ENCODE results near the gene PTPRN2. TPM values are rescaled to one million over a fixed set of nuclear protein-coding genes. Genes with fewer than 3 reads are reported as not detected.

PTPRN2 gene
- polyA plus RNA-seq, 3 donors from 2014 or later: 1.9 to 3.7 (median 2.2) TPM

- Mint-ChIP-seq H3K36me3 (no peaks in the 10 kb centered on the region), H3K9me3 (peaks cover 0 to 3% (median 0%) of the 10 kb centered on the region in 6 donors), H3K4me3 (no peak overlapping the region), H3K4me1 (peaks cover 0 to 2% of the 10 kb centered on the region in 2 donors), H3K27me3 (ENCODE audit: low read depth in 3 of 3) (peaks cover 0 to 6% (median 3%) of the 10 kb centered on the region in 3 donors), H3K27ac (no peak overlapping the region)
- no peak for DNase-seq
These were observed 796.4 kb downstream of the PTPRN2 start for GRCh38 chr7:157791261-157791660.

- Mint-ChIP-seq H3K27me3 (ENCODE audit: low read depth in 3 of 3) (peaks cover 0 to 3% (median 3%) of the 10 kb centered on the region in 3 donors), H3K27ac (peak overlapping the region in 3 of 6 donors; percentile 8 to 30 (median 12)), H3K4me3 (no peak overlapping the region), H3K36me3 (no peaks in the 10 kb centered on the region), H3K9me3 (peaks cover 0 to 3% (median 0%) of the 10 kb centered on the region in 6 donors), H3K4me1 (peaks cover 0 to 2% of the 10 kb centered on the region in 2 donors)
- no peak for DNase-seq
These were observed 797.7 kb downstream of the PTPRN2 start for GRCh38 chr7:157789942-157790341.

- Mint-ChIP-seq H3K9me3 (peaks cover 0 to 3% (median 0%) of the 10 kb centered on the region in 6 donors), H3K27ac (no peak overlapping the region), H3K4me3 (no peak overlapping the region), H3K36me3 (no peaks in the 10 kb centered on the region), H3K27me3 (ENCODE audit: low read depth in 3 of 3) (peaks cover 0 to 3% (median 3%) of the 10 kb centered on the region in 3 donors), H3K4me1 (peaks cover 0 to under 1% of the 10 kb centered on the region in 2 donors)
- no peak for DNase-seq
These were observed 798.5 kb downstream of the PTPRN2 start for GRCh38 chr7:157789094-157789493.

DNA sequence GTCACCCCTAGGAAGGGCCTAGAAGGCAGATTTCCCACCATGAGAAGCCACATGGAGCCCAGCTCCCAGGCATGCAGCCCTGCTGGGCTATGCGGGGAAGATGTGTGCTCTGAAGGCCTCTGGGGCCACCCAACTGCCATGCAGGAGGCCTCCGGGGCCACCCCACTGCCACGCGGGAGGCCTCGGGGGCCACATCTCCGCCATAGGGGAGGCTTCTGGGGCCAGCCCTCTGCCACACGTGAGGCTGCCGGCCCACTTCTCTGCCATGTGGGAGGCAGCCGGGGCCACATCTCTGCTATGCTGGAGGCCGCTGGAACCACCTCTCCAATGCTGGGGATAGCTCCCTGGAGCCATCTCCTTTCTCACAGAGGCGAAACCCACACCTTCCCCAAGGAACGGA is 799.0 kb downstream of the PTPRN2 start:
- no peak overlapping the region for H3K4me3 Mint-ChIP-seq
- H3K9me3 Mint-ChIP-seq: peaks cover 0 to 3% (median 0%) of the 10 kb centered on the region in 6 donors
- no peak for DNase-seq
- no peaks in the 10 kb centered on the region for H3K36me3 Mint-ChIP-seq
- H3K4me1 Mint-ChIP-seq: no peaks in the 10 kb centered on the region
- H3K27ac Mint-ChIP-seq: peak overlapping the region in 2 of 6 donors; percentile 22 to 62
- H3K27me3 Mint-ChIP-seq (ENCODE audit: low read depth in 3 of 3): peaks cover 0 to 3% (median 3%) of the 10 kb centered on the region in 3 donors

- no peak overlapping the region for H3K4me3 Mint-ChIP-seq
These were observed 800.3 kb downstream of the PTPRN2 start for GRCh38 chr7:157787275-157787701.

DNA sequence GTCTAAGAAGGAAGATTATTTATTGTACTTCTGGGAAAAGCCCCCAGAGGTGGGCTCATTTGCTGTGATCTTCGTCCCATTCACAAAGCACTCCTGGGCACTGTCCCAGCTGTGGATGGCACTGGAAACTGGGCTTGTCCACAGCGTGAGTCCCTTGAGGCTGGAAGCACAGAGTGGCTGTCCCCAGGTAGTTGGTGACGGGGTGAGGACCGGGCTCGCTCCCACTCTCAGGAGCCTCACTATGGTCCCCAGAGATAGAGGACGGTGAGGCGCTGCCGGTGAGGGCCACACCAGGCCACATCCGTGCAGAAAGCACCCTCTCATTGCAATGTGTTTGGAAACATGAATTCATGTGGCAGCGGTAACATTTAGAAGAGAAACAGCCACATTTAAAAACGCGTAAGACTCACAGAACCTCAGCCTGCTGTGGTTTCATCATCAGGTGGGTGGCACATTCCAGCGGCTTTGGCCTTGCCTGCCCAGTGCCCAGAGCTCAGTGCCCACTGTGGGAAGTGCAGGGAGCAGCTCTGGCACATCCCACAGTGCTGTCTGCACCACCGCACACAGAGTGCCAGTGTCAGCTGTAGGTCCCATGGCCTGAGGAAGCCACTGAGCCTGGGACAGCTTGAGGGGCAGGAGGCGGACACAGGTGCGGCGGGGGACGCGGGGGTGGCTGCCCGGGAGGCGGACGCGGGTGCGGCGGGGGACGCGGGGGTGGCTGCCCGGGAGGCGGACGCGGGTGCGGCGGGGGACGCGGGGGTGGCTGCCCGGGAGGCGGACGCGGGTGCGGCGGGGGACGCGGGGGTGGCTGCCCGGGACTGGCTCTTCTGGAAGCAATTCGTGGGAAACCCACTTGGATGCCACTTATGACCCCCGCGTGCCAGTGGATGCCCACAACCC is 801.0 kb downstream of the PTPRN2 start:
- DNase-seq: no peak
- Mint-ChIP-seq H3K27ac (no peak overlapping the region), H3K27me3 (ENCODE audit: low read depth in 3 of 3) (peaks cover 0 to 8% (median 3%) of the 10 kb centered on the region in 3 donors), H3K4me3 (no peak overlapping the region), H3K36me3 (no peaks in the 10 kb centered on the region), H3K4me1 (no peaks in the 10 kb centered on the region), H3K9me3 (peaks cover 0 to 2% (median 0%) of the 10 kb centered on the region in 6 donors)

More at GRCh38 chr7:157787275-157787701, 800.3 kb downstream of the PTPRN2 start:
- H3K36me3 Mint-ChIP-seq: no peaks in the 10 kb centered on the region
- DNase-seq: no peak
- no peaks in the 10 kb centered on the region for H3K4me1 Mint-ChIP-seq
- H3K9me3 Mint-ChIP-seq: peaks cover 0 to 3% (median 0%) of the 10 kb centered on the region in 6 donors
- peaks cover 0 to 8% (median 3%) of the 10 kb centered on the region in 3 donors for H3K27me3 Mint-ChIP-seq (ENCODE audit: low read depth in 3 of 3)
- H3K27ac Mint-ChIP-seq: no peak overlapping the region

GRCh38 chr7:157785486-157786186 is 802.0 kb downstream of the PTPRN2 start:
- H3K27me3 Mint-ChIP-seq (ENCODE audit: low read depth in 3 of 3): peaks cover 0 to 8% (median 3%) of the 10 kb centered on the region in 3 donors
- no peak overlapping the region for H3K27ac Mint-ChIP-seq
- no peaks in the 10 kb centered on the region for H3K36me3 Mint-ChIP-seq
- no peak for DNase-seq
- peaks cover 0 to 1% (median 0%) of the 10 kb centered on the region in 6 donors for H3K9me3 Mint-ChIP-seq
- no peak overlapping the region for H3K4me3 Mint-ChIP-seq
- no peaks in the 10 kb centered on the region for H3K4me1 Mint-ChIP-seq

GRCh38 chr7:157784979-157785441 is 802.6 kb downstream of the PTPRN2 start:
- peaks cover 0 to 1% (median 0%) of the 10 kb centered on the region in 6 donors for H3K9me3 Mint-ChIP-seq
- no peak for DNase-seq

GRCh38 chr7:157784041-157784835 is 803.4 kb downstream of the PTPRN2 start:
- Mint-ChIP-seq H3K36me3 (no peaks in the 10 kb centered on the region), H3K4me3 (no peak overlapping the region), H3K9me3 (no peaks in the 10 kb centered on the region), H3K27ac (no peak overlapping the region), H3K27me3 (ENCODE audit: low read depth in 3 of 3) (peaks cover 0 to 5% (median 3%) of the 10 kb centered on the region in 3 donors), H3K4me1 (no peaks in the 10 kb centered on the region)
- no peak for DNase-seq

More at GRCh38 chr7:157784979-157785441, 802.6 kb downstream of the PTPRN2 start:
- Mint-ChIP-seq H3K27ac (no peak overlapping the region), H3K4me1 (no peaks in the 10 kb centered on the region), H3K36me3 (no peaks in the 10 kb centered on the region), H3K4me3 (no peak overlapping the region), H3K27me3 (ENCODE audit: low read depth in 3 of 3) (peaks cover 0 to 5% (median 3%) of the 10 kb centered on the region in 3 donors)

DNA sequence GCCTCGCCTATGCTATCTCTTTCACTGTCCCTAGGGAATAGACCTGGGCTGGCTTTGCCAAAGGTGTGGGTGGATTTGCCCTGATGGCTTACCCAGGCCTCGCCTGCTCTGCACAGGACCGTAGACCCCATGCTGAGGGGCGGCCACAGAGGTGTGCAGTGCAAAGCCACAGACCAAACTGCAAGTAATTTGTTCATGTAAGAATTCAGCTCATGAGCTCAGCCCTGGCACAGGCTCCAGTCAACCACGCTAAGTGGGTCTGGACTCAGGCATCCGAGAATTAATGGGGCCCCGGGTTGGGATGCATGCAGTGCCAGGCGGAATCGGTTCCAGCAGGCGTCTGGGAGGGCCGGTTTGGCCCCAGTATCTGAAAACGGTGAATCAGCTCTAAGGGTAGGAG is 805.6 kb downstream of the PTPRN2 start:
- Mint-ChIP-seq H3K27ac (no peak overlapping the region), H3K36me3 (peaks cover 0 to under 1% (median under 1%) of the 10 kb centered on the region in 3 donors), H3K27me3 (ENCODE audit: low read depth in 3 of 3) (peaks cover 0 to 5% (median 0%) of the 10 kb centered on the region in 3 donors), H3K9me3 (no peaks in the 10 kb centered on the region), H3K4me1 (no peaks in the 10 kb centered on the region), H3K4me3 (no peak overlapping the region)
- DNase-seq: no peak

- no peak overlapping the region for H3K27ac Mint-ChIP-seq
These were observed 806.9 kb downstream of the PTPRN2 start for GRCh38 chr7:157780721-157781120.

GRCh38 chr7:157780312-157780711 is 807.3 kb downstream of the PTPRN2 start:
- DNase-seq: no peak
- Mint-ChIP-seq H3K9me3 (no peaks in the 10 kb centered on the region), H3K36me3 (peaks cover 0 to 4% (median 3%) of the 10 kb centered on the region in 3 donors), H3K27me3 (ENCODE audit: low read depth in 3 of 3) (peaks cover 0 to 5% (median 0%) of the 10 kb centered on the region in 3 donors), H3K27ac (no peak overlapping the region), H3K4me3 (no peak overlapping the region), H3K4me1 (no peaks in the 10 kb centered on the region)

More at GRCh38 chr7:157780721-157781120, 806.9 kb downstream of the PTPRN2 start:
- H3K4me3 Mint-ChIP-seq: no peak overlapping the region
- DNase-seq: no peak
- H3K27me3 Mint-ChIP-seq (ENCODE audit: low read depth in 3 of 3): peaks cover 0 to 5% (median 0%) of the 10 kb centered on the region in 3 donors
- no peaks in the 10 kb centered on the region for H3K4me1 Mint-ChIP-seq
- peaks cover 0 to 4% (median 3%) of the 10 kb centered on the region in 3 donors for H3K36me3 Mint-ChIP-seq
- H3K9me3 Mint-ChIP-seq: no peaks in the 10 kb centered on the region

- Mint-ChIP-seq H3K9me3 (no peaks in the 10 kb centered on the region), H3K27ac (no peak overlapping the region), H3K4me3 (no peak overlapping the region), H3K36me3 (peaks cover 0 to 4% (median 3%) of the 10 kb centered on the region in 3 donors), H3K27me3 (ENCODE audit: low read depth in 3 of 3) (peaks cover 0 to 5% (median 0%) of the 10 kb centered on the region in 3 donors), H3K4me1 (no peaks in the 10 kb centered on the region)
- no peak for DNase-seq
These were observed 808.4 kb downstream of the PTPRN2 start for GRCh38 chr7:157779206-157779605.
